A549 (cell line): Measurements from ENCODE around the gene AP3B1. TPM values are rescaled to one million over a fixed set of nuclear protein-coding genes. Genes with fewer than 3 reads are reported as not detected.

Experiments used
- ATAC-seq, 2 experiments: fragments of 200-7000 bp in 1 of 2; fragments of >200 bp in 1 of 2; cut with Nextera tagmentation in 1 of 2; cut with Tn5 transposase in 1 of 2; 3 replicates each; pipeline versions ENCODE4 v1.8.0 to v1.9.1; 2018 to 2020; ENCODE audit warnings: mild to moderate bottlenecking in 1 of 2, moderate library complexity in 1 of 2
- CTCF ChIA-PET: fragments of 300-600 bp; sonication (Branson Sonifier 250); formaldehyde crosslinking; extraction: SDS; loops from one replicate; lab custom pipeline; 2021; ENCODE audit warnings: antibody characterized with exemption, inconsistent platforms; lab: Yijun Ruan, JAX
- POLR2A ChIA-PET: fragments of 350-600 bp; formaldehyde crosslinking; extraction: SDS; loops from one replicate; lab custom pipeline; 2021; ENCODE audit warnings: antibody characterized with exemption, inconsistent platforms; lab: Yijun Ruan, JAX
- DNase-seq, 2 experiments: peaks; one replicate each; pipeline versions ENCODE4 v3.0.0 to v3.0.0-alpha.2; 2011 to 2016; ENCODE audit warnings: low read depth in 1 of 2, low spot score in 1 of 2
- FAIRE-seq: peaks from 2 replicates; lab custom pipeline; 2011; peaks lifted over from hg19 to GRCh38; lab: Jason Lieb, UNC
- H3K27ac ChIP-seq, 2 experiments: fragments of >200 bp; sonication (Bioruptor Twin); formaldehyde crosslinking; 3 replicates each; pipeline ENCODE4 v1.5.1; 2016 to 2017
- H3K4me1 ChIP-seq: fragments of >200 bp; sonication (Bioruptor Twin); formaldehyde crosslinking; 3 replicates; pipeline ENCODE4 v1.6.1; 2016
- H3K4me2 ChIP-seq: fragments of >200 bp; sonication (Bioruptor Twin); formaldehyde crosslinking; 3 replicates; pipeline ENCODE4 v1.6.1; 2016
- H3K4me3 ChIP-seq: fragments of >200 bp; sonication (Bioruptor Twin); formaldehyde crosslinking; 3 replicates; pipeline ENCODE4 v1.5.1; 2016
- H3K9me3 ChIP-seq: fragments of >200 bp; sonication (Bioruptor Twin); formaldehyde crosslinking; 3 replicates; pipeline ENCODE4 v1.6.1; 2016
- CBX8 ChIP-seq: fragments of 200-600 bp; sonication (generic); IDR thresholded peaks from 2 replicates; pipeline ENCODE4 v1.6.1; 2016
- EHMT2 ChIP-seq: fragments of 200-600 bp; sonication (generic); IDR thresholded peaks from 2 replicates; pipeline ENCODE4 v1.6.1; 2016; ENCODE audit warnings: antibody characterized with exemption, low read depth, mild to moderate bottlenecking, moderate library complexity
- GATA3 ChIP-seq: IDR thresholded peaks from 2 replicates; pipeline ENCODE4 v1.6.1; 2012; ENCODE audit warnings: borderline replicate concordance
- HOXA7 ChIP-seq: fragments of 250-450 bp; sonication (Bioruptor Pico); IDR thresholded peaks from 2 replicates; pipeline ENCODE4 v1.5.0; 2020; ENCODE audit warnings: mild to moderate bottlenecking, moderate library complexity
- HOXB13 ChIP-seq: fragments of 250-450 bp; sonication (Bioruptor Pico); IDR thresholded peaks from 2 replicates; pipeline ENCODE4 v1.5.0; 2020; ENCODE audit warnings: low read depth, mild to moderate bottlenecking, moderate library complexity
- HOXB5 ChIP-seq: fragments of 250-450 bp; sonication (Bioruptor Pico); IDR thresholded peaks from 2 replicates; pipeline ENCODE4 v1.5.0; 2020; ENCODE audit warnings: mild to moderate bottlenecking, moderate library complexity
- KDM5A ChIP-seq: fragments of 200-600 bp; sonication (generic); IDR thresholded peaks from 2 replicates; pipeline ENCODE4 v1.6.1; 2016; ENCODE audit warnings: antibody characterized with exemption, mild to moderate bottlenecking
- MAZ ChIP-seq: fragments of 150-350 bp; IDR thresholded peaks from 2 replicates; pipeline ENCODE4 v1.6.1; 2014; ENCODE audit warnings: antibody characterized with exemption, low read depth, low read length, borderline replicate concordance
- NFE2L2 ChIP-seq: fragments of 150-350 bp; conservative IDR thresholded peaks from 2 replicates; pipeline ENCODE4 v1.6.1; 2014; ENCODE audit warnings: low read length
- RNF2 ChIP-seq: fragments of 200-600 bp; sonication (generic); IDR thresholded peaks from 2 replicates; pipeline ENCODE4 v1.6.1; 2016; ENCODE audit warnings: low read depth, mild to moderate bottlenecking, antibody characterized with exemption, moderate library complexity, borderline replicate concordance
- ZC3H11A ChIP-seq: fragments of 450-650 bp; IDR thresholded peaks from 2 replicates; pipeline ENCODE4 v1.6.1; 2014; ENCODE audit warnings: antibody characterized with exemption, mild to moderate bottlenecking
- ZNF302 ChIP-seq: fragments of 250-450 bp; sonication (Bioruptor Pico); IDR thresholded peaks from 2 replicates; pipeline ENCODE4 v1.9.0; 2021; ENCODE audit warnings: inconsistent platforms, mild to moderate bottlenecking, moderate library complexity
- WGBS: methylation state at CpG from one replicate; pipeline ENCODE4 v1.1.6; 2017; ENCODE audit errors: missing lambda C conversion rate; 5-methylcytosine and 5-hydroxymethylcytosine counted together
- polyA plus RNA-seq, 4 experiments: library from polyadenylated mRNA; depleted of rRNA in 3 of 4; stranded (reverse); fragments of >200 nt; fragmentation: RNase III in 1 of 4; extraction: RNeasy Plus Mini Kit Qiagen cat#74134 plus additional on column Dnase treatment in 1 of 4; gene quantifications; 2 replicates in 3 of 4; 3 replicates in 1 of 4; pipeline ENCODE4 v1.2.3, GENCODE V29; 2011 to 2017
- TF ChIP-seq, protein P1 (sequence below): fragments of 450-650 bp; IDR thresholded peaks from 2 replicates; pipeline ENCODE4 v1.6.1; 2014; ENCODE audit warnings: antibody characterized with exemption
- TF ChIP-seq, protein P2 (sequence below): fragments of 150-350 bp; IDR thresholded peaks from 2 replicates; pipeline ENCODE4 v1.6.1; 2014; ENCODE audit warnings: low read depth, mild to moderate bottlenecking, low read length
- TF ChIP-seq, protein P3 (sequence below): IDR thresholded peaks from 2 replicates; pipeline ENCODE4 v1.6.1; 2012; ENCODE audit warnings: low read depth, borderline replicate concordance
- TF ChIP-seq, protein P4 (sequence below): fragments of >200 bp; sonication (Bioruptor Twin); formaldehyde crosslinking; IDR thresholded peaks from 2 replicates; pipeline ENCODE4 v1.6.1; 2016
- TF ChIP-seq, protein P5 (sequence below): IDR thresholded peaks from 2 replicates; pipeline ENCODE4 v1.6.1; 2012
- TF ChIP-seq, protein P6 (sequence below): fragments of 250-450 bp; sonication (Bioruptor Pico); IDR thresholded peaks from 2 replicates; pipeline ENCODE4 v1.5.0; 2021; ENCODE audit warnings: mild to moderate bottlenecking, moderate library complexity, borderline replicate concordance
- TF ChIP-seq, protein P7 (sequence below): fragments of >200 bp; sonication (Bioruptor Twin); formaldehyde crosslinking; IDR thresholded peaks from 3 replicates; pipeline ENCODE4 v1.5.1; 2016

Gene AP3B1
- polyA plus RNA-seq, 2 of the 4 experiments (the other 2 are of a cell fraction) = 52.4 to 70.5 TPM

DNA sequence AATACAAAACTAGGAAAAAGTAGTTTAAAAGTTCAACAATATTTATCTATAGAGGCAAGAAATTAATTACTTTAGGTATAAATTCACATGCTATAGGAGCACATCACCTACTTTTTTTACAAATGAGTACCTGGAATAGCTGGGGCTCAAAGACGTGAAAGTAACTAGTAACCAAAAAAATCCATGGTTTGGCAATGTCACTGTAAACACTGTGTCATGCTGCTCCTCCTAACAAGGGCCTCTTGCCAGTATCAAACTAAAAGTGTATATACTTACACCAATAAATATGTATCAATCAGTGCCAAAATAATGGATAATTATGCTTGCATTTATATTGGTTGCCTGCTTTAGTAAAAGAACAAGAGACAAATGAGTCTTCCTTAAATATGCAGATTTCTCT, 78.9 kb downstream of the AP3B1 start:
- ATAC-seq (peak; percentile 51 to 68; a peak in 3 of 6 replicates), FAIRE-seq (no peak), DNase-seq (peak; percentile 7 to 14)
- Histone ChIP-seq H3K4me1 (peaks cover 38% of the 10 kb centered on the region), H3K4me2 (peak overlapping the region; percentile 78), H3K4me3 (peak overlapping the region; percentile 32), H3K27ac (peak overlapping the region; percentile 49 to 72), H3K9me3 (0 out of 3 replicates have a peak, but pooled peaks cover 1% of the 10 kb centered on the region)
- ChIA-PET POLR2A (interaction anchor here (0.6 kb wide), 1 partner anchor 514 kb away, joined by 8 read pairs; no protein-coding TSS in a partner anchor), CTCF (interaction anchor here (0.6 kb wide), 1 partner anchor 10 kb away, joined by 3 read pairs; no protein-coding TSS in a partner anchor)
- WGBS = 25% methylated on average over 1 of the region's 1 CpG
- TF ChIP-seq HOXB5 (CRISPR knock-in tag) = no peak
- TF ChIP-seq MAZ = no peak
- TF ChIP-seq, protein P1, sequence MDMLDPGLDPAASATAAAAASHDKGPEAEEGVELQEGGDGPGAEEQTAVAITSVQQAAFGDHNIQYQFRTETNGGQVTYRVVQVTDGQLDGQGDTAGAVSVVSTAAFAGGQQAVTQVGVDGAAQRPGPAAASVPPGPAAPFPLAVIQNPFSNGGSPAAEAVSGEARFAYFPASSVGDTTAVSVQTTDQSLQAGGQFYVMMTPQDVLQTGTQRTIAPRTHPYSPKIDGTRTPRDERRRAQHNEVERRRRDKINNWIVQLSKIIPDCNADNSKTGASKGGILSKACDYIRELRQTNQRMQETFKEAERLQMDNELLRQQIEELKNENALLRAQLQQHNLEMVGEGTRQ = no peak
- TF ChIP-seq ZNF302 (CRISPR knock-in tag) = no peak
- TF ChIP-seq, protein P2, sequence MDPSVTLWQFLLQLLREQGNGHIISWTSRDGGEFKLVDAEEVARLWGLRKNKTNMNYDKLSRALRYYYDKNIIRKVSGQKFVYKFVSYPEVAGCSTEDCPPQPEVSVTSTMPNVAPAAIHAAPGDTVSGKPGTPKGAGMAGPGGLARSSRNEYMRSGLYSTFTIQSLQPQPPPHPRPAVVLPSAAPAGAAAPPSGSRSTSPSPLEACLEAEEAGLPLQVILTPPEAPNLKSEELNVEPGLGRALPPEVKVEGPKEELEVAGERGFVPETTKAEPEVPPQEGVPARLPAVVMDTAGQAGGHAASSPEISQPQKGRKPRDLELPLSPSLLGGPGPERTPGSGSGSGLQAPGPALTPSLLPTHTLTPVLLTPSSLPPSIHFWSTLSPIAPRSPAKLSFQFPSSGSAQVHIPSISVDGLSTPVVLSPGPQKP = no peak
- no peak for TF ChIP-seq RNF2
- no peak for TF ChIP-seq ZC3H11A
- TF ChIP-seq, protein P3, sequence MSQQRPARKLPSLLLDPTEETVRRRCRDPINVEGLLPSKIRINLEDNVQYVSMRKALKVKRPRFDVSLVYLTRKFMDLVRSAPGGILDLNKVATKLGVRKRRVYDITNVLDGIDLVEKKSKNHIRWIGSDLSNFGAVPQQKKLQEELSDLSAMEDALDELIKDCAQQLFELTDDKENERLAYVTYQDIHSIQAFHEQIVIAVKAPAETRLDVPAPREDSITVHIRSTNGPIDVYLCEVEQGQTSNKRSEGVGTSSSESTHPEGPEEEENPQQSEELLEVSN = no peak
- no peak for TF ChIP-seq NFE2L2
- TF ChIP-seq, protein P4, sequence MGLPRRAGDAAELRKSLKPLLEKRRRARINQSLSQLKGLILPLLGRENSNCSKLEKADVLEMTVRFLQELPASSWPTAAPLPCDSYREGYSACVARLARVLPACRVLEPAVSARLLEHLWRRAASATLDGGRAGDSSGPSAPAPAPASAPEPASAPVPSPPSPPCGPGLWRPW = no peak
- no peak for TF ChIP-seq EHMT2
- TF ChIP-seq, protein P5, sequence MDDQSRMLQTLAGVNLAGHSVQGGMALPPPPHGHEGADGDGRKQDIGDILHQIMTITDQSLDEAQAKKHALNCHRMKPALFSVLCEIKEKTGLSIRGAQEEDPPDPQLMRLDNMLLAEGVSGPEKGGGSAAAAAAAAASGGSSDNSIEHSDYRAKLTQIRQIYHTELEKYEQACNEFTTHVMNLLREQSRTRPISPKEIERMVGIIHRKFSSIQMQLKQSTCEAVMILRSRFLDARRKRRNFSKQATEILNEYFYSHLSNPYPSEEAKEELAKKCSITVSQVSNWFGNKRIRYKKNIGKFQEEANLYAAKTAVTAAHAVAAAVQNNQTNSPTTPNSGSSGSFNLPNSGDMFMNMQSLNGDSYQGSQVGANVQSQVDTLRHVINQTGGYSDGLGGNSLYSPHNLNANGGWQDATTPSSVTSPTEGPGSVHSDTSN = no peak
- TF ChIP-seq HOXA7 (CRISPR knock-in tag) = no peak
- TF ChIP-seq, protein P6, sequence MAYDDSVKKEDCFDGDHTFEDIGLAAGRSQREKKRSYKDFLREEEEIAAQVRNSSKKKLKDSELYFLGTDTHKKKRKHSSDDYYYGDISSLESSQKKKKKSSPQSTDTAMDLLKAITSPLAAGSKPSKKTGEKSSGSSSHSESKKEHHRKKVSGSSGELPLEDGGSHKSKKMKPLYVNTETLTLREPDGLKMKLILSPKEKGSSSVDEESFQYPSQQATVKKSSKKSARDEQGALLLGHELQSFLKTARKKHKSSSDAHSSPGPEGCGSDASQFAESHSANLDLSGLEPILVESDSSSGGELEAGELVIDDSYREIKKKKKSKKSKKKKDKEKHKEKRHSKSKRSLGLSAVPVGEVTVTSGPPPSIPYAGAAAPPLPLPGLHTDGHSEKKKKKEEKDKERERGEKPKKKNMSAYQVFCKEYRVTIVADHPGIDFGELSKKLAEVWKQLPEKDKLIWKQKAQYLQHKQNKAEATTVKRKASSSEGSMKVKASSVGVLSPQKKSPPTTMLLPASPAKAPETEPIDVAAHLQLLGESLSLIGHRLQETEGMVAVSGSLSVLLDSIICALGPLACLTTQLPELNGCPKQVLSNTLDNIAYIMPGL (CRISPR knock-in tag) = no peak
- no peak for TF ChIP-seq HOXB13 (CRISPR knock-in tag)
- TF ChIP-seq, protein P7, sequence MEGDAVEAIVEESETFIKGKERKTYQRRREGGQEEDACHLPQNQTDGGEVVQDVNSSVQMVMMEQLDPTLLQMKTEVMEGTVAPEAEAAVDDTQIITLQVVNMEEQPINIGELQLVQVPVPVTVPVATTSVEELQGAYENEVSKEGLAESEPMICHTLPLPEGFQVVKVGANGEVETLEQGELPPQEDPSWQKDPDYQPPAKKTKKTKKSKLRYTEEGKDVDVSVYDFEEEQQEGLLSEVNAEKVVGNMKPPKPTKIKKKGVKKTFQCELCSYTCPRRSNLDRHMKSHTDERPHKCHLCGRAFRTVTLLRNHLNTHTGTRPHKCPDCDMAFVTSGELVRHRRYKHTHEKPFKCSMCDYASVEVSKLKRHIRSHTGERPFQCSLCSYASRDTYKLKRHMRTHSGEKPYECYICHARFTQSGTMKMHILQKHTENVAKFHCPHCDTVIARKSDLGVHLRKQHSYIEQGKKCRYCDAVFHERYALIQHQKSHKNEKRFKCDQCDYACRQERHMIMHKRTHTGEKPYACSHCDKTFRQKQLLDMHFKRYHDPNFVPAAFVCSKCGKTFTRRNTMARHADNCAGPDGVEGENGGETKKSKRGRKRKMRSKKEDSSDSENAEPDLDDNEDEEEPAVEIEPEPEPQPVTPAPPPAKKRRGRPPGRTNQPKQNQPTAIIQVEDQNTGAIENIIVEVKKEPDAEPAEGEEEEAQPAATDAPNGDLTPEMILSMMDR = no peak
- no peak for TF ChIP-seq KDM5A
- TF ChIP-seq CBX8 = no peak
- TF ChIP-seq GATA3 = no peak
